Smooth muscle cell (in vitro differentiated cells): ENCODE data around the gene AKR1A1. TPM values are rescaled to one million over a fixed set of nuclear protein-coding genes. Genes with fewer than 3 reads are reported as not detected.

Experiments
- DNase-seq: peaks from one replicate; lab custom pipeline; 2025; ENCODE audit not compliant: unreplicated experiment; lab: John Stamatoyannopoulos, UW
- H2AFZ ChIP-seq: fragments of 200-600 bp; sonication (generic); 2 replicates; pipeline ENCODE4 v1.6.0; 2016; ENCODE audit warnings: antibody characterized with exemption, low read depth, mild to moderate bottlenecking
- H3F3A ChIP-seq: fragments of 200-600 bp; sonication (generic); 2 replicates; pipeline ENCODE4 v1.6.0; 2017; ENCODE audit warnings: antibody characterized with exemption, low read depth
- H3K27ac ChIP-seq: fragments of 200-600 bp; sonication (generic); 2 replicates; pipeline ENCODE4 v1.5.1; 2016; ENCODE audit warnings: low read depth, mild to moderate bottlenecking
- H3K27me3 ChIP-seq: fragments of 200-600 bp; sonication (generic); 2 replicates; pipeline ENCODE4 v1.6.1; 2016; ENCODE audit warnings: low read depth, mild to moderate bottlenecking
- H3K36me3 ChIP-seq: fragments of 200-600 bp; sonication (generic); 2 replicates; pipeline ENCODE4 v1.5.1; 2016; ENCODE audit warnings: low read depth
- H3K4me1 ChIP-seq: fragments of 200-600 bp; sonication (generic); 2 replicates; pipeline ENCODE4 v1.5.1; 2016; ENCODE audit warnings: low read depth
- H3K4me2 ChIP-seq: fragments of 200-600 bp; sonication (generic); 2 replicates; pipeline ENCODE4 v1.6.0; 2016; ENCODE audit warnings: mild to moderate bottlenecking
- H3K4me3 ChIP-seq: fragments of 200-600 bp; sonication (generic); 2 replicates; pipeline ENCODE4 v1.5.1; 2016; ENCODE audit warnings: mild to moderate bottlenecking
- H3K79me2 ChIP-seq: fragments of 200-600 bp; sonication (generic); 2 replicates; pipeline ENCODE4 v1.6.0; 2016; ENCODE audit warnings: low read depth, mild to moderate bottlenecking
- H3K9ac ChIP-seq: fragments of 200-600 bp; sonication (generic); 2 replicates; pipeline ENCODE4 v1.6.0; 2016; ENCODE audit warnings: low read depth
- H3K9me3 ChIP-seq: fragments of 200-600 bp; sonication (generic); replicated peaks from 2 replicates; pipeline ENCODE4 v1.5.1; 2016; ENCODE audit warnings: low read depth
- H4K20me1 ChIP-seq: fragments of 200-600 bp; sonication (generic); 2 replicates; pipeline ENCODE4 v1.6.0; 2016; ENCODE audit warnings: low read depth
- WGBS: methylation state at CpG from one replicate; pipeline ENCODE4 v1.1.7; 2016; ENCODE audit warnings: low lambda C conversion rate; 5-methylcytosine and 5-hydroxymethylcytosine counted together
- polyA plus RNA-seq: library from polyadenylated mRNA; unstranded; fragments of >200 nt; fragmentation: Nextera tagmentation; extraction: Ambion mirVana; gene quantifications from 2 replicates; pipeline ENCODE4 v1.2.1, GENCODE V29; 2016
- total RNA-seq: library from RNA; depleted of rRNA; stranded (reverse); fragments of >200 nt; gene quantifications from 2 replicates; pipeline ENCODE4 v1.2.3, GENCODE V29; 2014
- TF ChIP-seq, protein P1 (sequence below): fragments of 200-600 bp; sonication (generic); IDR thresholded peaks from 2 replicates; pipeline ENCODE4 v1.5.1; 2017; ENCODE audit warnings: borderline replicate concordance, mild to moderate bottlenecking, antibody characterized with exemption; ENCODE audit not compliant: insufficient read depth, poor library complexity, severe bottlenecking

Gene AKR1A1
- total and polyA plus RNA-seq, 2 experiments from 2014 or later, result 91.4 to 135 TPM

DNA sequence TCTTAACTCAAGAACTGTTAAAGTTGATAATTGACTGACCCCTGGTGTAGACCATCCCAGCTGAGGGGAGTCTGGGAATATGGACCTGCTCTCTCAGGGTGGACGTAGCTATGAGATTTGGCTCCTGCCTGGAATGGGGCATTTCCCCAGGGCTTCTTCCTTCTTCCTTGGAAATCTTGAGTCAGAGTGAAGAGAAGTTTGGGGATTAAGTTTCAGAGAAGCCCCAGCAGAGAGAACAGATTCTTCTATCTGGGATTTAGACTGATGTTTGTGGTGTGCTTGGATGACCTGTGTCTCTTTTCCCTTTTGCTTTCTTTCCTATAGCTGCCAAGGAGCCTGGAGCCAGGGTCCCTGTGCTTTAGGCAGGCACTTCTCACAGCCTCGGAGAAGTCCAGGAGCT is 13.2 kb downstream of the AKR1A1 start:
- Histone ChIP-seq H3K4me3 (no peak overlapping the region), H3K27ac (no peak overlapping the region), H3K27me3 (no peaks in the 10 kb centered on the region), H3K4me1 (no peaks in the 10 kb centered on the region), H3K36me3 (no peaks in the 10 kb centered on the region), H3K79me2 (no peaks in the 10 kb centered on the region), H4K20me1 (peaks cover 27% of the 10 kb centered on the region), H3F3A (no peaks in the 10 kb centered on the region), H3K4me2 (no peak overlapping the region), H3K9me3 (no peaks in the 10 kb centered on the region), H2AFZ (no peak overlapping the region), H3K9ac (no peak overlapping the region)
- 87% methylated on average over 2 of the region's 2 CpGs for whole genome bisulfite sequencing
- TF ChIP-seq, protein P1, sequence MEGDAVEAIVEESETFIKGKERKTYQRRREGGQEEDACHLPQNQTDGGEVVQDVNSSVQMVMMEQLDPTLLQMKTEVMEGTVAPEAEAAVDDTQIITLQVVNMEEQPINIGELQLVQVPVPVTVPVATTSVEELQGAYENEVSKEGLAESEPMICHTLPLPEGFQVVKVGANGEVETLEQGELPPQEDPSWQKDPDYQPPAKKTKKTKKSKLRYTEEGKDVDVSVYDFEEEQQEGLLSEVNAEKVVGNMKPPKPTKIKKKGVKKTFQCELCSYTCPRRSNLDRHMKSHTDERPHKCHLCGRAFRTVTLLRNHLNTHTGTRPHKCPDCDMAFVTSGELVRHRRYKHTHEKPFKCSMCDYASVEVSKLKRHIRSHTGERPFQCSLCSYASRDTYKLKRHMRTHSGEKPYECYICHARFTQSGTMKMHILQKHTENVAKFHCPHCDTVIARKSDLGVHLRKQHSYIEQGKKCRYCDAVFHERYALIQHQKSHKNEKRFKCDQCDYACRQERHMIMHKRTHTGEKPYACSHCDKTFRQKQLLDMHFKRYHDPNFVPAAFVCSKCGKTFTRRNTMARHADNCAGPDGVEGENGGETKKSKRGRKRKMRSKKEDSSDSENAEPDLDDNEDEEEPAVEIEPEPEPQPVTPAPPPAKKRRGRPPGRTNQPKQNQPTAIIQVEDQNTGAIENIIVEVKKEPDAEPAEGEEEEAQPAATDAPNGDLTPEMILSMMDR, result no peak
- DNase-seq, result no peak

GRCh38 chr1:45566722-45567121 is 16.1 kb downstream of the AKR1A1 start:
- no peak for DNase-seq
- WGBS, result 82% methylated on average over 5 of the region's 5 CpGs

DNA sequence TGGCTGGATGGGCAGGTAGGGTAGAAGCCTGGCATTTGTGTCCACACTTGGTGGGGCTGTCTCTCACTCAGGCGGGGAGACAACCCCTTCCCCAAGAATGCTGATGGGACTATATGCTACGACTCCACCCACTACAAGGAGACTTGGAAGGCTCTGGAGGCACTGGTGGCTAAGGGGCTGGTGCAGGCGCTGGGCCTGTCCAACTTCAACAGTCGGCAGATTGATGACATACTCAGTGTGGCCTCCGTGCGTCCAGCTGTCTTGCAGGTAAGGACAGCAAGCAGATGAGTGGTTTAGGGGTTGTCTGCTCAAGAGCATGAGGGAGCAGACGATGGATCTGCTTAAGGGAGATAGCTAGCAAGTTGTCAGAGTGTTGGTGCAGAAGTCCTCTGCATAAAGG is 17.3 kb downstream of the AKR1A1 start:
- H3K4me3 ChIP-seq, result no peak overlapping the region
- no peak overlapping the region for H3K4me2 ChIP-seq
- H3K4me1 ChIP-seq, result peaks cover 2% of the 10 kb centered on the region
- H3K27ac ChIP-seq, result no peak overlapping the region
- WGBS, result 93% methylated on average over 7 of the region's 7 CpGs
- H2AFZ ChIP-seq, result no peak overlapping the region
- H4K20me1 ChIP-seq, result peaks cover 8% of the 10 kb centered on the region
- H3F3A ChIP-seq, result no peaks in the 10 kb centered on the region
- TF ChIP-seq, protein P1, result no peak
- no peaks in the 10 kb centered on the region for H3K27me3 ChIP-seq
- H3K79me2 ChIP-seq, result no peaks in the 10 kb centered on the region
- no peaks in the 10 kb centered on the region for H3K36me3 ChIP-seq
- no peak overlapping the region for H3K9ac ChIP-seq
- DNase-seq, result no peak
- no peaks in the 10 kb centered on the region for H3K9me3 ChIP-seq

More at GRCh38 chr1:45566722-45567121, 16.1 kb downstream of the AKR1A1 start:
- H3K4me2 ChIP-seq, result no peak overlapping the region
- H3K4me1 ChIP-seq, result no peaks in the 10 kb centered on the region
- no peak overlapping the region for H3K9ac ChIP-seq
- no peaks in the 10 kb centered on the region for H3K36me3 ChIP-seq
- no peak overlapping the region for H3K27ac ChIP-seq
- no peaks in the 10 kb centered on the region for H3K79me2 ChIP-seq
- H4K20me1 ChIP-seq, result peaks cover 12% of the 10 kb centered on the region
- H3K27me3 ChIP-seq, result no peaks in the 10 kb centered on the region
- no peak overlapping the region for H3K4me3 ChIP-seq
- TF ChIP-seq, protein P1, result no peak
- no peak overlapping the region for H2AFZ ChIP-seq
- no peaks in the 10 kb centered on the region for H3K9me3 ChIP-seq
- no peaks in the 10 kb centered on the region for H3F3A ChIP-seq

DNA sequence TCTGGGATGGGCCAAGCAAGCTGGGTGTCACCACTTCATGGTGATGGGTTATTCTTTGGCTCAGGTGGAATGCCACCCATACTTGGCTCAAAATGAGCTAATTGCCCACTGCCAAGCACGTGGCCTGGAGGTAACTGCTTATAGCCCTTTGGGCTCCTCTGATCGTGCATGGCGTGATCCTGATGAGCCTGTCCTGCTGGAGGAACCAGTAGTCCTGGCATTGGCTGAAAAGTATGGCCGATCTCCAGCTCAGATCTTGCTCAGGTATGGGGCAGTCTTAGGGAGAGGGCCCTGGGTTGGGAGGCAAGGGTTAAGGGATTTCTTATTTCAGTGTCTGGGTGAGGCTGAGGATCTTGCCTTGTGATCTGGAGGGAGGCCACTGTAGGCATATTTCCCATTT is 17.8 kb downstream of the AKR1A1 start:
- Histone ChIP-seq H3K9me3 (no peaks in the 10 kb centered on the region), H3K9ac (no peak overlapping the region), H4K20me1 (peaks cover 8% of the 10 kb centered on the region), H3K4me2 (no peak overlapping the region), H3K4me3 (no peak overlapping the region), H2AFZ (no peak overlapping the region), H3F3A (no peaks in the 10 kb centered on the region), H3K4me1 (peaks cover 4% of the 10 kb centered on the region), H3K36me3 (no peaks in the 10 kb centered on the region), H3K79me2 (no peaks in the 10 kb centered on the region), H3K27ac (no peak overlapping the region), H3K27me3 (no peaks in the 10 kb centered on the region)
- TF ChIP-seq, protein P1, result no peak
- WGBS, result 81% methylated on average over 4 of the region's 4 CpGs
- DNase-seq, result no peak
